Bronchial epithelial cell (primary cell): ENCODE results near the gene LAP3. TPM values are rescaled to one million over a fixed set of nuclear protein-coding genes. Genes with fewer than 3 reads are reported as not detected.

Experiments used
- DNase-seq: peaks from one replicate; pipeline ENCODE4 v3.0.0-alpha.2; 2010; ENCODE audit warnings: low read depth
- FAIRE-seq: peaks from 2 replicates; lab custom pipeline; 2011; peaks lifted over from hg19 to GRCh38; lab: Jason Lieb, UNC
- H3K27me3 ChIP-seq: 2 replicates; pipeline ENCODE4 v1.5.1; 2011; ENCODE audit warnings: low read length; ENCODE audit not compliant: control insufficient read depth, insufficient read depth
- H3K36me3 ChIP-seq: 2 replicates; pipeline ENCODE4 v1.5.1; 2011; ENCODE audit warnings: low read length; ENCODE audit not compliant: control insufficient read depth, insufficient read depth
- H3K4me3 ChIP-seq: 2 replicates; pipeline ENCODE4 v1.5.1; 2011; ENCODE audit warnings: mild to moderate bottlenecking, low read depth, low read length, control low read depth
- total RNA-seq: library from RNA; depleted of rRNA; stranded (reverse); fragments of >200 nt; gene quantifications from 2 replicates; pipeline ENCODE4 v1.2.1, GENCODE V29; 2014
- TF ChIP-seq, protein P1 (sequence below): IDR thresholded peaks from 2 replicates; pipeline ENCODE4 v1.5.1; 2011; ENCODE audit warnings: mild to moderate bottlenecking, moderate library complexity, low read length, control low read depth, inconsistent platforms; ENCODE audit not compliant: insufficient read depth, severe bottlenecking

LAP3 gene
- total RNA-seq, 1 donor from 2014 or later, result 72.4 TPM

DNA sequence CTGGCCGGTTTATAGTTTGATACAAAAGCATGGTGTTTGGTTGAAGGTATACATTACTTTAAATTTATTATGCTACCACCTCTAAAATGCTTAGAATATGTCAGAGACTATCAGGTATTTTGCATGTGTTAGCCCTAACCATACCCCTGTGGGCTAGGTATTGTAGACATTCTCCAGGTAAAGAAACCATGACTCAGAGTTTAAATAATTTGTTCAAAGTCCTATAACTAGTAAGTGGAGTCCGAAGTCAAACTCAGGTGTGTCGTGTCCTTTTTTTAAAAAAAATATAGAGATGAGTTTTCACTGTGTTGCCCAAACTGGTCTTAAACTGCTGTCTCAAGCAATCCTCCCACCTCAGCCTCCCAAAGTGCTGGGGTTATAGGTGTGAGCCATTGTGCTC is 12.4 kb downstream of the LAP3 start:
- Histone ChIP-seq H3K27me3 (no peaks in the 10 kb centered on the region), H3K4me3 (no peak overlapping the region), H3K36me3 (peaks cover 9% of the 10 kb centered on the region)
- TF ChIP-seq, protein P1, sequence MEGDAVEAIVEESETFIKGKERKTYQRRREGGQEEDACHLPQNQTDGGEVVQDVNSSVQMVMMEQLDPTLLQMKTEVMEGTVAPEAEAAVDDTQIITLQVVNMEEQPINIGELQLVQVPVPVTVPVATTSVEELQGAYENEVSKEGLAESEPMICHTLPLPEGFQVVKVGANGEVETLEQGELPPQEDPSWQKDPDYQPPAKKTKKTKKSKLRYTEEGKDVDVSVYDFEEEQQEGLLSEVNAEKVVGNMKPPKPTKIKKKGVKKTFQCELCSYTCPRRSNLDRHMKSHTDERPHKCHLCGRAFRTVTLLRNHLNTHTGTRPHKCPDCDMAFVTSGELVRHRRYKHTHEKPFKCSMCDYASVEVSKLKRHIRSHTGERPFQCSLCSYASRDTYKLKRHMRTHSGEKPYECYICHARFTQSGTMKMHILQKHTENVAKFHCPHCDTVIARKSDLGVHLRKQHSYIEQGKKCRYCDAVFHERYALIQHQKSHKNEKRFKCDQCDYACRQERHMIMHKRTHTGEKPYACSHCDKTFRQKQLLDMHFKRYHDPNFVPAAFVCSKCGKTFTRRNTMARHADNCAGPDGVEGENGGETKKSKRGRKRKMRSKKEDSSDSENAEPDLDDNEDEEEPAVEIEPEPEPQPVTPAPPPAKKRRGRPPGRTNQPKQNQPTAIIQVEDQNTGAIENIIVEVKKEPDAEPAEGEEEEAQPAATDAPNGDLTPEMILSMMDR, result no peak
- DNase-seq (no peak), FAIRE-seq (no peak)

DNA sequence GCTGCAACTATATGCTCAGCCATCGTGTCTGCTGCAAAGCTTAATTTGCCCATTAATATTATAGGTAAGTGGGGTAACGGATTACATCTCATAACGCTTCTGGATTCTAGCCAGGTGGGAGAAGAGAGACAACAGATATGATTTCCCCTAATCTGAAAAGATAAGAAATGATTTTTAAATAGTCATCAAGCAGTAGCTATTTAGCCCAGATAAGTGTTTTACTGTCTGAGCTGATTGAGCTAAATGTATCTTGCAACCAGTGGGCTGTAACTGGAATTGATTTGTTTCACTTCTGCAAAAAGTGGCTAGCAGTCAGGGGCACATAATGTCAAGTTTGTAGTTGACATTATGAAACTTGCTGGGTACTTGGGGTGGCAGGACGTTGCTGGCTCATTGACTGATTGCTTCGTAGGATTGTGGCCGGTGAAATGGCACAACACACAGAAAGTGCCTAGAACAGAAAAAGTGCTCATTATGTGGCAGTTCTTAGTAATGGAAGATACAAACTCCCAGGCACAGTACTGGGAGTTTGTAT is 18.5 kb downstream of the LAP3 start:
- Histone ChIP-seq H3K36me3 (peaks cover 4% of the 10 kb centered on the region), H3K4me3 (no peak overlapping the region), H3K27me3 (no peaks in the 10 kb centered on the region)
- TF ChIP-seq, protein P1, result no peak
- FAIRE-seq (no peak), DNase-seq (no peak)

DNA sequence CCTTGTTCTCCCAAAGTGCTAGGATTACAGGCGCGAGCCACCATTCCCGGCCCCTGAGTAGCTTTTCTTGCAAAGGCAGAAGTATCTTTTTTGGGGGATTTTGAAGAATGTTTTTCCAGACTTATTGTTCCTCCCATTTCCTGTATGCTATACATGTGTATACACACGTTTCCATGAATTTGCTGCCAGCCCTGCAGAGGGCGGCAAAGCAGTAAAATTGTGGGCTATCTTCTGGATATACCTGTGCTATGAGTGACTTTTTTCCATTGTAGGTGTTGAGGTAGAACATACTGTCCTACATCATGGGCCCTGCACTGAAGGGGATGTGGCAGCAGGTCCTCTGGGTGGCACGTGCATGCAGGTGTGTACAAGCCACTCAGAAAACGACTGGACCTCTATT is 20.5 kb downstream of the LAP3 start:
- peak; percentile 54 for DNase-seq
- TF ChIP-seq, protein P1, result peak; percentile 52
- Histone ChIP-seq H3K27me3 (no peaks in the 10 kb centered on the region), H3K36me3 (peaks cover 4% of the 10 kb centered on the region), H3K4me3 (no peak overlapping the region)
- FAIRE-seq, result no peak

DNA sequence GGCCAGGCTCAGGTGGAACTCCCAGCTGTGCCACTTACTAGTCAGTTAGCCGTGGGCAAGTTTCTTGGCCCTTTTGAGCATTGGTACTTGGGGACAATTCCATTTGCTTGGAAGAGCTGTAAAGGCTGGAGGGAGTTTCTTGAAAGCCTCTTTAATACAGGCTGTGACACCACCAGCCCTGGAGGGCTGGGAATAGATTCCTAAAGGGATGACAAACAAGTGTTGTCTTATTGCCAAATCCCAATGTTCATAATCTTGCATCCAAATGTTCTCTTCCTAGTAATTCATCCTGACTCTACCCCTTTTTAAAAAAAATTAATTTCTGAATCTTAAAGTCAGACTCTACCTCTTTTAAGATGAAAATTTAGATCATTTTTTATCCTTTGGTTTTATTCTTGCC is 22.8 kb downstream of the LAP3 start:
- FAIRE-seq (no peak), DNase-seq (no peak)
- TF ChIP-seq, protein P1, result no peak
- Histone ChIP-seq H3K36me3 (peaks cover 3% of the 10 kb centered on the region), H3K27me3 (no peaks in the 10 kb centered on the region), H3K4me3 (no peak overlapping the region)

DNA sequence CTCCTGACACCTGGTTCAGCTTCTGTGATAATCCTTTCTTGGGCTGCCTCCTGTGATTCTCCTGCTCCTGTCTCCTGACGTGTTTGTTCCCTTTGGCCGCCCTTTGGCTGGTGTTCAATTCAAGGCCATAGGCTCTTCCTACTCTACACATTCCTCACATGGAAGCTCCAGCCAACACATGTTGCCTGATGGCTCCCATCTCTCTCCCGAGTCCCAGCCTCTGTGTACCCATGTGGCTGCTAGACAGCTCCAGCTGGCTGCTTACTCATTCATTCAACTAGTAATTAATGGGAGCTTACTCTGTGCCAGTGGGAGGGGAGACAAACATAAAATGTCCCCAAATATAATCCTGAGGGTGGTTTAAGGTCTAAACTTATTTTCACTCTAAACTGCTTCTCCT is 28.2 kb downstream of the LAP3 start:
- peaks cover 3% of the 10 kb centered on the region for H3K36me3 ChIP-seq
- H3K4me3 ChIP-seq, result no peak overlapping the region
- TF ChIP-seq, protein P1, result no peak
- DNase-seq (no peak), FAIRE-seq (no peak)
- H3K27me3 ChIP-seq, result no peaks in the 10 kb centered on the region
